NT2/D1 (cell line): ENCODE data around the gene SDC4.
A peak's percentile ranks its signal among the peaks of the same experiment; 100 is the strongest.

Experiments used
- DNase-seq: peaks from one replicate; pipeline ENCODE4 v3.0.0-alpha.2; 2011; ENCODE audit warnings: low read depth, low spot score
- H3K27me3 ChIP-seq: 2 replicates; pipeline ENCODE4 v1.6.0; 2011; ENCODE audit warnings: mild to moderate bottlenecking; ENCODE audit not compliant: insufficient read length, insufficient read depth
- H3K36me3 ChIP-seq: 2 replicates; pipeline ENCODE4 v1.6.1; 2011; ENCODE audit warnings: mild to moderate bottlenecking, low read length, mixed read lengths; ENCODE audit not compliant: insufficient read depth, insufficient read length
- H3K4me1 ChIP-seq: 2 replicates; pipeline ENCODE4 v1.5.1; 2011; ENCODE audit not compliant: insufficient read depth, insufficient read length
- H3K4me3 ChIP-seq: 2 replicates; pipeline ENCODE4 v1.5.1; 2011; ENCODE audit warnings: low read depth; ENCODE audit not compliant: insufficient read length
- H3K9ac ChIP-seq: 2 replicates; pipeline ENCODE4 v1.6.0; 2011; ENCODE audit warnings: low read depth; ENCODE audit not compliant: insufficient read length
- H3K9me3 ChIP-seq: 2 replicates; pipeline ENCODE4 v1.5.1; 2011; ENCODE audit warnings: mild to moderate bottlenecking, low read length; ENCODE audit not compliant: insufficient read depth
- SUZ12 ChIP-seq: IDR thresholded peaks from 2 replicates; pipeline ENCODE4 v1.6.1; 2011; ENCODE audit not compliant: insufficient read length, insufficient read depth; ENCODE audit errors: extremely low read depth
- YY1 ChIP-seq: IDR thresholded peaks from 2 replicates; pipeline ENCODE4 v1.6.1; 2011; ENCODE audit not compliant: insufficient read length, insufficient read depth
- ZNF274 ChIP-seq: IDR thresholded peaks from 2 replicates; pipeline ENCODE4 v1.6.1; 2011; ENCODE audit warnings: mild to moderate bottlenecking, low read depth, low read length

Gene SDC4

DNA sequence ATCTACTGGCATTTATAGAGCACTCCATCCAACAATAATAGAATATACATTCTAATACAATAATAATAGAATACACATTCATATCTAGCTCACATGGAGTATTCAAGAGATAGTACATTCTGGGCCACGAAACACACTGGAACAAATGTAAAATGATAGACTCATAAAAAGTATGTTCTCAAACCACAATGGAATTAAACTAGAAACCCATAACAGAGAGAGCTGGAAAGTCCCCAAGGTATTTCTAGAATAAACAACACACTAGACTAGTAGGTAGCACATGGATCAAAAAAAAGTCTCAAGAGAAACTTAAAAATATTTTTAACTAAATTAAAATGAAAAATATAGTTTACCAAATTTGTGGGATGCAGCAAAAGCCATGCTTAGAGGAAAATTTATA lies 39.0 kb upstream of the SDC4 start:
- Histone ChIP-seq H3K27me3 (no peaks in the 10 kb centered on the region), H3K9ac (no peak overlapping the region), H3K36me3 (no peaks in the 10 kb centered on the region), H3K4me3 (no peak overlapping the region), H3K9me3 (no peaks in the 10 kb centered on the region; the same call in 1 of the 2 replicates), H3K4me1 (no peaks in the 10 kb centered on the region)
- no peak for DNase-seq
- no peak for TF ChIP-seq YY1

DNA sequence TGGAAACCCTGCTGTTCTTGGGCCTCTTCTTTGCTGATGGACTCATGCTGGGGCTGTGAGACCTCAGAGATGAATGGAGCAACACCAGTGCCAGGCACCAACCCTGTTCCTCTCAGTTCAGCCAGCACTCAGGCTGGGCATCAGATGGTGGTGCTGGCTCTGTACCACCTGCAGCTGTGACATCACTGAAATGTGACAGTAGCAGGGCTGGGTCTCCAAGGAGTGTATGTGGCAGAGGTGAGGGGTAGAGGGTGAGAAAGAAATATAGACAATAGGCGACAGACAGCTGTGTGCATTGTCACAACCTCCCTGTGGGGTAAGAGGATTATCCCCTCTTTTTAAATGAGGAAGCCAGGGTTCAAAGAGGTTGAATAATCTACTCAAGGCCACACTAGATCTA lies 30.0 kb upstream of the SDC4 start, which contains the start of gene TP53TG5:
Gene TP53TG5 (minus strand): TSS at position 135 of the 400 bp plus-strand sequence. CDS start 89 bp downstream, at position 46.
- DNase-seq = no peak
- TF ChIP-seq SUZ12 = no peak
- TF ChIP-seq ZNF274 = no peak
- no peak for TF ChIP-seq YY1

GRCh38 chr20:45377269-45377668 lies 29.0 kb upstream of the SDC4 start:
- H3K4me1 ChIP-seq = peaks cover 7% of the 10 kb centered on the region
- DNase-seq = no peak
- H3K9me3 ChIP-seq = no peaks in the 10 kb centered on the region
- no peak overlapping the region for H3K4me3 ChIP-seq
- TF ChIP-seq ZNF274 = no peak
- TF ChIP-seq SUZ12 = no peak
- no peaks in the 10 kb centered on the region for H3K36me3 ChIP-seq
- no peak overlapping the region for H3K9ac ChIP-seq
- H3K27me3 ChIP-seq = no peaks in the 10 kb centered on the region

More for the DNA sequence above, 30.0 kb upstream of the SDC4 start, which contains the start of gene TP53TG5:
- Histone ChIP-seq H3K4me1 (peaks cover 5% of the 10 kb centered on the region), H3K9me3 (no peaks in the 10 kb centered on the region), H3K4me3 (no peak within 1 kb of the TSS), H3K9ac (no peak within 1 kb of the TSS), H3K36me3 (no peaks in the 10 kb centered on the region), H3K27me3 (no peaks in the 10 kb centered on the region)

DNA sequence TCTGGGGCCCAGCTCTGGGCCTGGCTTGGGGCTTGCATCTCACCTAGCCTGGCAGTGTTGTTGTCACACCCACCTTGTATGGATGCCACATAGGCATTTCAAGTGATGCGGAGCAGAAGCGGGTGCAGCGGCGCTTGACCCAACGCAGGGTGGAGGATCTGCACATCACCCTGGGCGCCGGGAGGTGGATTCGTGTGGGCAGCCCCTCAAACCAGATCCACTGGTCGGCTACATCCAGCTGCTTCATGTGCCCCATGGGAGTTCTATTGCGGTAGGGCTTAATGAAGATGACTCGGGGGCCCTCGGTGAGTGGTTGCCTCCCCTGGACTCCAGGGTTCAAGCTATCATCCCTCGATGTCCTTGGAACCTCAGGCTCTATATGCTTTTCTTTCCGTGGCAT lies 26.7 kb upstream of the SDC4 start:
- Histone ChIP-seq H3K4me3 (no peak overlapping the region), H3K9me3 (no peaks in the 10 kb centered on the region), H3K9ac (no peak overlapping the region), H3K27me3 (no peaks in the 10 kb centered on the region), H3K36me3 (peaks cover 4% of the 10 kb centered on the region), H3K4me1 (peaks cover 4% of the 10 kb centered on the region)
- no peak for DNase-seq
- no peak for TF ChIP-seq ZNF274
- TF ChIP-seq YY1 = no peak
- no peak for TF ChIP-seq SUZ12

- no peak for TF ChIP-seq YY1
- no peak for TF ChIP-seq ZNF274
- TF ChIP-seq SUZ12 = no peak
- H3K9ac ChIP-seq = no peak overlapping the region
- H3K27me3 ChIP-seq = no peaks in the 10 kb centered on the region
- no peaks in the 10 kb centered on the region for H3K9me3 ChIP-seq
- DNase-seq = no peak
- H3K4me3 ChIP-seq = peak overlapping the region; percentile 2
- H3K4me1 ChIP-seq = peaks cover 2% of the 10 kb centered on the region
- H3K36me3 ChIP-seq = peaks cover 4% of the 10 kb centered on the region
These were observed 25.9 kb upstream of the SDC4 start for GRCh38 chr20:45374101-45374467.

DNA sequence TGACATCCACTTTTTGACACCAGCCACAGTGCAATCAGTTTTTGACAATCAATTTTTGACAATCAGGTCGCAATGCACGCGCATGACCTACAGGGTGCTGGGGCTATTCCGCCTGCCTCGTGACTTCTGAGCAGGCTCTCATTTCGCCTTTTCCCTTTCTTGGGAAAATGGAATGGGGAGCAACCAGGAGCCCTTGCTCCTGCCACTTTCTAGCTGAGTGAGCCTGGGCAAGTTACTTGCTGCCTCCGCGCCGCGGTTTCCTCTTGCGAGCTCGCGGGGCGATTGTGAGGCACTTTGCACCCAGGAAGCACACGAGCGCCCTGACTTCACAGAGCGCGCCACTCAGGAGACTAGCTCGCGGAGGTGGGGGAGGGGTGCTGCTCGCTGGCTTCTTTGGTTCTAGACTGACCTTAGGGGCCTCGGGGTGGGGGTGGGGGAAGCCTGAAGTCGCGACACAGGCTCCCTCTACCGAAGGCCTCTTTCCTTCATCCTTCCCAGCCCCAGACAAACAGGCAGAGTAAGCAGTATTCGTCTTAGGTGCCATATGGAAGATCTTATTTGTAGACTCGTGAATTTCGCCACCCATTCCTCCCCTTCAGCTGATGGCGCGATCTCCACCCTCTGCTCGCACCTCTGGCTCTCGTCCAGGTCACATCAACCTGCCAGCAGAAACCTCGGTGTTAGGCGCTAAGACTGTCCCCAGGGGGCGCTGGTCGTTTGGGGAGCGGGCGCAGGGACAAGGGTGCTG lies 25.3 kb upstream of the SDC4 start:
- peak; percentile 76 for DNase-seq
- H3K9me3 ChIP-seq = no peaks in the 10 kb centered on the region
- H3K4me1 ChIP-seq = peaks cover 2% of the 10 kb centered on the region
- no peak for TF ChIP-seq ZNF274
- no peak for TF ChIP-seq YY1
- no peak for TF ChIP-seq SUZ12
- H3K36me3 ChIP-seq = peaks cover 9% of the 10 kb centered on the region
- H3K27me3 ChIP-seq = no peaks in the 10 kb centered on the region
- H3K9ac ChIP-seq = peak overlapping the region; percentile 52
- peak overlapping the region; percentile 2 for H3K4me3 ChIP-seq

DNA sequence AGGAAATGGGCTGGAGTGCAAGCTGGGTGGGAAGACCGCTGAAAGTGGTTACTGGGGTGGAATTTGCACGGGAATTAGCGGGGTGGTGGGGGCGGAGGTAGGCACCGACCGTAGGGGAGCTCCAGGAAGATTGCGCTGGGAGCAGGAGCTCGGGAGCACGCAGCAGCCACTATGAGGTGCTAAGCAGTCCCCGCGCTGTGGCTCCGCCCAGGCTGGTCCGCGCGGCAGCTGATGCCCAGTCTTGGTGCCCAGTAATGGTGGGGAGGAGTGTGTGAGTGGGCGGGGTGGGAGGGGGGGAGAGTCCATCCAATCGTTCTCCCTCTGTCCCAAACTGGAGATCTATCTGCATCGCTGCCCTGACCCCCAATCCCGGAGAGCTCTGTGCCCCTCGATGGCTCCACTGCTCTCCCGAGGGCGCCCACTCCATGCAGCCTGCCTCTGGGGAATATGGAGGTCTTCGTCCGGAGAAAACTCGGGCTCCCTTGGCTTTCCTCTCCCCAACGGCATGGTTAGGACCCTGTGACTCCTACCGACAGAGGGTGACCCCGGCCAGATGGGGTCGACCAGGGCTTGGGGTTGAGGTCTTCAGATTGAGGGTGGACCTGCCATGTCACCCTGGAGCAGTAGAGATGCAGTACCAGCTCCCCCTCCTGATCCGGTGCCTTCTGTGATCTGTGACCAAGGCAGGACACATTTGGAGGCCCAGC lies 24.6 kb upstream of the SDC4 start:
- Histone ChIP-seq H3K4me3 (no peak overlapping the region), H3K9me3 (no peaks in the 10 kb centered on the region), H3K9ac (peak overlapping the region; percentile 52), H3K4me1 (peaks cover 2% of the 10 kb centered on the region), H3K36me3 (peaks cover 17% of the 10 kb centered on the region), H3K27me3 (no peaks in the 10 kb centered on the region)
- no peak for TF ChIP-seq SUZ12
- no peak for TF ChIP-seq YY1
- no peak for TF ChIP-seq ZNF274
- DNase-seq = no peak
